HG03175 (cell line): ENCODE data around the gene PIMREG.
"Not testable (repeated sequence)": the region's sequence is repeated elsewhere in the genome, so short reads cannot be mapped to it uniquely, and the experiment has no call there.

Experiments
- ATAC-seq: cut with Tn5 transposase; IDR thresholded peaks from one replicate; pipeline ENCODE4 v1.9.1; 2021; ENCODE audit warnings: mild to moderate bottlenecking, moderate library complexity; ENCODE audit not compliant: unreplicated experiment

The PIMREG gene

DNA sequence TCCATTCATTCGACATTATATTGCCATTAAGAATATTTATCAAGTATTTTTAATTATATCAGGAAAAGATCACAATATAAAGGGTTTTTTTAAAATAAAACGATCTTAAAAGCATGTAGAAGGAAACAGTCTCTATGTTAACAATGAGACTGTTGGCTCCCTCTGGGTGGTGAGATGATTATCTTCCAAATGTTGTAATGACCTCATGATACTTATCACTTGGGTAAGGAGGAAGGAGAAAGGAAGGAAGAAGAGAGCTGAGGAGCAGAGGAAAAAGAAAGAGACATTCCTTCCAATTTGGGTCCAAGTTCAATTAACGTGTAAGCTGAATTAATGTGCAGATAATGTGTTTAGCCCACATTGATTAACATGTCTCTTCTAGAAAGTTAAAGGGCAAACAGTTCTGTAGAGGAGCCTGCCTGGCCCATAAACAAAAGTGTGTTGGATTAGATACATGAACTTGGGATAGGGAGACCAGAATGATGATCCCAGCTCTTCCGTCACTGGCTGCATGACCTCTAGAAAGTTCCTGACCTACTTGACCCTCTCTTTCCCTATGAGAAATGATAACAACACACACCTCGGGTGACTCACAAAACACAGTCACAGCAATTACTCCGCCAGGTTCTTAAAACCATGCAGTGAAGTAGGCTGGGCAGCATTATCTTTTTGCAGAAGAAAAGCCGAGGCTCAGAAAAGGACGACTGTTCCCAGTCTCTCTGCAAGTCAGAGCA lies 32.0 kb downstream of the PIMREG start:
- ATAC-seq = no peak

DNA sequence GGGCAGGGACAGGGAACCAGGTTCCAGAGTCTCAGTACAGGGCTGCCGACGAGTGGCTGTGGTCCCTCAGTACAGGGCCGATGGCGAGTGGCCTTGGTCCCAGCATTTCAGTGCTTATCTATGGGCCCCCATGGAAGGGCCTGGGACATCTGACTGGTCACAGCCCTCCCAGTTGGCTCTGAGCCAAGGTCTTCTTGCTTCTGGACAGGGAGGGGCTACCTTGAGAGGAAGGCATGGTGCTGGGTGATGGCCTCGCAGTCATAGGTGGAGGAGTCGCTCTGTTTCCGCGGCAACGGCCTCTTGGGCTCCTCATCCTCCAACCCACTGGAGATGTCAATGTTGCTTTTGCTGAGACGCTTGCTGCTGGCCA lies 32.5 kb downstream of the PIMREG start:
- ATAC-seq = no peak

DNA sequence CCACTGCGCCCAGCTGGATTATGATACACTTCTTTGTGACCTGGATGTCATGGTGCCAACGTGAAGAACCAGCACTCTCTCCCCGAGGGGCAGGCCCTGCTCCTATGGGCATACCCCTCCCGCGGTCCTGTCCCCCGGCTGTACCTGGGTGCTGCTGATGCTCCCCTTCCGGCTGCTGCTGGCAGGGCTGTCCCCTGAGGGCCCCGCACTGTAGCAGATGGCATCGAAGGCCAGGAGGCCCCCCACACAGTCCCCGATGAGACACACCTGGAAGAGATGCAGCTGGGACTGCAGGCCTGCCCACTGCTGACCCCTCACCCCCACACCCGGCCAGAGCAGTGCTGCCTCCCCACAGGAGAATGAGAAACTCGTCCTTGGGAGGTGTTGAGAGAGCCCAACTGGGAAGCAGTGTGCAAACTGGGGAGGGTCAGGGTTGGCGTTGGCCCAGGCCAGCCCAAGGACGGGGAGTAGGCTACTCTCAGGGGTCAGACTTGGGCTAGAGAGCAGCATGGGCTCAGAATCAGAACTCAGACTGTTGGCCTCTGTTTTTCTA lies 33.7 kb downstream of the PIMREG start:
- ATAC-seq = no peak

DNA sequence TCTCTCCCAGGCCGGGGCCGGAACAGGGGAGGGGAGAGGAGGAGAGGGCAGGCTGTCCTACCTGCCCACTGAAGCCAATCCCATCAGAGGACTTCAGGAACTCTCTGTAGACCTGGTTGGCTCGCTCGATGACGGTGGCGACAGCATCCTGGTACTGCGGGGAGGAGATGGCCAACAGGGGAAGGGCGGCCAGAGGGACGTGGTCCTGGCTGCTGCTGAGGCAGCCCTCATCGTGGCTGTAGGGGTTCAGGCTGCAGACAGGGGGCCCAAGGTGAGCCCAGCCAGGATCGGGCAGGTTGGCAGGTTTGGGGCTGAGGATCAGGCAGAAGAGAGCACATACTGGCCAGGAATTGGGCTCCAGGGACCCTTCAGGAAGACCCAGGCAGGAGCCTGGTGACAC lies 34.2 kb downstream of the PIMREG start:
- ATAC-seq = no peak

DNA sequence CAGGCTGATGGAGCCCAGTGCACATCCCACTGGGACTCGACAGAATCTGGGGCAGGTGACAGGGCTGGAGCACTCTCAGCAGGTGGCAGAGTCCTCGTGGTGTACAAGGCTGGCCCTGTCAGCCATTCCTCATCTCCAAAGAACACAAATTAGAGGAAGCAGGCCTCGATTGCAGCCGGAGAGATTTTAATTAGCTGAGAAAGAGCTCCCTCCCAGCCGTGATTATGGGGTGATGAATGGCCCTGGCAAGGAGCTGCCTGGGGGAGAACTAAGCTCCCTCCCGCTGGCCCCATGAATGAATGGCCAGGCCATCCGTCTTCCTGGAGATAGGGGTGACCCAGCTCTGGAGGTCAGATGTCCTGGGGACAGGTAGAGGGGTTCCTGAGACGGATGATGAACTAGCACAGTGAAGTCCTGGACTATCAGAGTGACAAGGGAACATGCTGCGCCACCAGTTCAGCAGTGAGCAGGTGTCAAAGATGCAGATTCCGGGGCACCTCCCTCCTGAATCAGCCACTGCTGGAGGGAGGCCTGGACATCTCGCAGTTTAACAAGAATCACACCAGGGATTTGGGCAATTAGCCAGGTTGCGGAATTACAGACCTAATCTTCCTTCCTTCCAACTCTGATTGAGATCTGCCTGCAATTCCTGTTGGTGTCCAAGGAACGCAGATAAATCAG lies 35.5 kb downstream of the PIMREG start:
- no peak for ATAC-seq

DNA sequence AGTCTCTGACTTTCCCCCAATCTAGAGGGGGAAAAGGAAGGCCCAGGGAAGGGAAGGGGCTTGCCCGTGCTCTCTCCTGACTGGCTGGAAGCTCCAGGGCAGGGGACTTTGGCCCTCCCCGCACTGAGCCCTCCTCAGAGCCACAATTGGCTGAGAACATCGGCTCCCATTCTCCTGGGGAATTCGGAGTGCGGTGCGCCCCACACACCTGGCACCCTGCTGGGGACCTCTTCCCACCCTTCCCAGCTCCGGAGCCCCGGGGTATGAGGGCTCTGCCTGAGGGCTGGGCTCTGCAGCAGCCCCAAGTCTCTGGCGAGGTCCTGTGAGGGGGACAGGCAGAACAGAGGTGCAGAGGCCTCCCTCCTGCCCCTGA lies 36.0 kb downstream of the PIMREG start:
- no peak for ATAC-seq

DNA sequence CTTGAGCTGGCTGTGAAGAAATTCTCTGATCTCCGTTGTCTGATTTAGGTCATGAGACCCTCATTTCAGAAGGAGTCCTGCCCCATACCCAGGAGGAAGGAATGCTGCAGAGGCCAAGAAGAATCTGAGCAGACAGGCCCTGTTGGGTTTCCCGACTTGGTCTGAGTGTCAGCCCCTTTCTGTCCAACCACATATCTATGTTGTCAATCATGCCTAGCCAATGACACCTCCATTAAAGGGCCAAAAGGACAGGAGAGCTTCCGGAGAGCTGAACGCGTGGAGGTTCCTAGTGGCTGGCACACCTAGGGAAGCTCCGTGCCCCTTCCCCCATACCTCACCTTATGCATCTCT lies 37.8 kb downstream of the PIMREG start:
- no peak for ATAC-seq

DNA sequence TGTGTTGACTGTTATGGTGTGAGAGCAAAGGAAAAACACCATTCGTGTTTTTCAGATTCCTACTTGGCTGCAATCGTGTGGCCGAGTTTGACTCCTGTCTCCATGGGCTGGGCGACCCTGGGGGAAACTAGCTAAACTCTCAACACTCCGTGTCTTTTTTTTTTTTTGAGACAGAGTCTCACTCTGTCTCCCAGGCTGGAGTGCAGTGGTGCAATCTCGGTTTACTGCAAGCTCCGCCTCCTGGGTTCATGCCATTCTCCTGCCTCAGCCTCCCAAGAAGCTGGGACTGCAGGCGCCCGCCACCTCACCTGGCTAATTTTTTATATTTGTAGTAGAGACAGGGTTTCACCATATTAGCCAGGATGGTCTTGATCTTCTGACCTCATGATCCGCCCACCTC lies 38.5 kb downstream of the PIMREG start:
- ATAC-seq = not testable (repeated sequence)

DNA sequence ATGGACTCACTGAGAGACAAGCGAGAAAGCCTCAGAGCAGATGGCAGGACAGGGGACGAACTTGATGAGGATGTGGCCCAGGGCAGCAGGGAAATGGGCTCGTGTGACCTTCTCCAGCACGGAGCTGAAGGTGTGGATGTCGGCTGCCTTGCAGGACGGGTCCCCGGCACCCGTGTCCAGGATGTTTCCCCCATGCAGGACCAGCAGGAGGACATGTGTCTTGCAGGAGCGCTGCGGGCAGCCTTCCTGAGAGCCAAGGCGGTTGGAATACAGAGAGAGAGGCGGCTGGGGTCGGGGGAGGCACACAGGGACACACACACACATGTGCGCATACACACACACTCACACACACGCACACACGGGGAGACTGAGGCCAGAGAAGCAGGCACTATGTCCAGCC lies 39.3 kb downstream of the PIMREG start:
- no peak for ATAC-seq

DNA sequence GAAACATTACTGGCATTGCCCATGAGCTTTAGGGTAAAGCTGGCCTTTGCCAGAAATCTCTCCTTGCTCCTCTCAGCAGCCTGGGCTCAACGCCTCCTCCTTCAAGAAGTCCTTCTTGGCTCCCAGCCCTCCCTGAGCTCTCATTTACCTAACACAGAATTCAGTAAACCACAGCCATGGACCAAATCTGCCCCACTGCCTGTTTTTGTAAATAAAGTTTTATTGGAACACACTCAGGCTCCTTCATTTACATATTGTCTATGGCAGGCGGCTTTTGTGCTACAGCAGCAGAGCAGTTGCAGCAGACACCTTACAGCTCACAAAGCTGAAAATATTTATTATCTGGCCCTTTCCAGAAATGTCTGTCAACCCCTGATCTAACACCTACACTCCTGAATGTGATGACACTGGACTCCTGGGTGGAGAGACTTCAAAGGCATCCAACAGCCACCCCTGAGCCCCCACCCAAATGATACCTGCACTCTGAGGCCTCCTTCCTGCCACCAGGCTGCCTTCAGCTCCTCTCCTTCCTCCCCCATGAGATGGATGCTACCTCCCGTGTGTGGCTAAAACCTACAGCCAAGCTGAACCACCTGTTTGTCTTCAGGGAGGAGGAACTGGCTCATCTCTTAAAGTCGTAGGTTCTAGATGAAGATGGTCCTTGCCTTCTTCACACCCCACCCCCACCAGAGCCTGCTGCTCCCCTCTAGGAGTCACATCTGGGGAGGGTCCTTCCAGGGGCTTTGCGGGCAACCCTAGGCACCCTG lies 41.6 kb downstream of the PIMREG start:
- ATAC-seq = no peak

DNA sequence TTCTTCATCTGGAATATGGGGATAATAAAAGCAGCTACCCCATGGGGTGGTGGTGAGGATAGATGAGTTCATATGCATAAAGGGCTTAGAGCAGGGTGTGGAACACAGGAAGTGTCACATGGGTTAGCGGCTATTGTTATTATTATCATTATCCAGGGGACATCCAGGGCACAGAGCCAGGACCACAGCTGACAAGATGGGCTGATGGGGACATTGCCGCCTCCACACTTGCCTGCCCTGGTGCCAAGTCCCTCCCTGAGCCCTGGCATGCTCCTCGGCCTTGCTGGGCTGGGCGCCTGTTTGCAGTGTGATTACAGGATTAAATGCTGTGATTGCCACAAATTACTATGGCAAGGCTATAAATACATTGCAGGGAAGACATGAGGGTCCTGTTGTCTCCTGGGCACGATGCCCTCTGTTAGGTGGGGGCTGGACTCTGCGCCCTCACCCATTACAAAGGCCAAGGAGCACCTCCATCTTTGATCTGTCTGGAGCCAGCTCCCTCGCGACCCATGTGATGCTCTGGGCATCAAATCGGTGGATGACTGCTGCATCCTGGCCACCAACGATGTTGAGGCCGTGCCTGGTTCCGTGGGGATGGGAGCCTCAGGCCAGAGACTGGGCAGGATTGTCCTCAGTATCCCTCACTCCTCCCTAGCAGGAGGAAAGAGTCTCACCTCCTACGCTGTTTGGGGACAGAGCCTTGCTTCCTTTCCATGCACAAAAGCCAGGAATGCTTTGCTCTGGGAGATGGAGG lies 43.2 kb downstream of the PIMREG start:
- ATAC-seq = no peak

DNA sequence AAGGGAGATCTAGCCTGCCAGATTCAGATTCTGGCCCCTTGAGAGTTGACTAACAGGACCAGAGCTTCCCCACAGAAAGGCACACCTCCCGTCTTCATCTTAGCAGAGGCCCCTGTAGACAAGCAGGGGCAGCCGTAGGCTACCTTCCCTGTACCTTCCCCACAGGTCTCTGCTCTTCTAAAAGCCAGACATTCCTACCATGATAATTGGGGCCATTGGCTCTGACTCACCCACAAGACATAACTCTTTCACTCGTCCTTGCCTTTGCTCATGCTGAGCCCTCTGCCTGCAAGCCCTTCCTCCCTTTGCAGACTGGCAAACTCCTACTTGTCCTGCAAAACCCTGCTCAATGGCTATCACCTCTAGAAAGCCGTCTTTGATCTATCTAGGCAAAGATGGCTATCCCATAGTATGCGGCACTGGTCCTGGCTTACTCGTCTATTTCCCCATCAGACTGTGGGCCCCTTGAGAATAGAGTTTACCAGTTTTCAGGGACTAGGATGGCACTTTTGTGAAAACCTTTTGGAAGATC lies 43.8 kb downstream of the PIMREG start:
- ATAC-seq = no peak

DNA sequence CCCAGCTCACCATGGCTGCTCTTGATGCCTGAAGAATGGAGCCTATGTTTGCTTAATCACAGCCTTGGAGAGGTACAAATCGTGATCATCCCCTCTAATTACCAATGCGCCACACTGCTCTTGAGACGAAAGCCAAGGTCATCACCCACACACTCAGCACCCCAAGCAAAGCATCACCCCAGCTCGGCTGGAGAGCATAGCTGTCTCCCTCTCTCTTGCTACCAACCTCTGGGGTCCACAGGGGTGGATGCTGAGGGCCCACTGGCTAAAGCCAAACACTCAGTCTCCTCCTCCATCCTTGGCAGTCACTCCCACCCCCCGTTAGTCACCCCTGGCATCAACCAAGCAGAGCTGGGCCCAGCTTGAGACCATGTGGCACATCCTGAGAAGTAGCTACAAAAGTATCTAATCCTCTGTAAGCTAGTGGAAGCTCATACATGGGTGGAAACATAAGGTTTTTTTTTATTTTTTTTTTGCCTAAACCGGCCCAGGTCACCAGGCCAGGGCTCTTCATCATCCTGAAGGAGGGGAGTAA lies 44.8 kb downstream of the PIMREG start:
- ATAC-seq = no peak

DNA sequence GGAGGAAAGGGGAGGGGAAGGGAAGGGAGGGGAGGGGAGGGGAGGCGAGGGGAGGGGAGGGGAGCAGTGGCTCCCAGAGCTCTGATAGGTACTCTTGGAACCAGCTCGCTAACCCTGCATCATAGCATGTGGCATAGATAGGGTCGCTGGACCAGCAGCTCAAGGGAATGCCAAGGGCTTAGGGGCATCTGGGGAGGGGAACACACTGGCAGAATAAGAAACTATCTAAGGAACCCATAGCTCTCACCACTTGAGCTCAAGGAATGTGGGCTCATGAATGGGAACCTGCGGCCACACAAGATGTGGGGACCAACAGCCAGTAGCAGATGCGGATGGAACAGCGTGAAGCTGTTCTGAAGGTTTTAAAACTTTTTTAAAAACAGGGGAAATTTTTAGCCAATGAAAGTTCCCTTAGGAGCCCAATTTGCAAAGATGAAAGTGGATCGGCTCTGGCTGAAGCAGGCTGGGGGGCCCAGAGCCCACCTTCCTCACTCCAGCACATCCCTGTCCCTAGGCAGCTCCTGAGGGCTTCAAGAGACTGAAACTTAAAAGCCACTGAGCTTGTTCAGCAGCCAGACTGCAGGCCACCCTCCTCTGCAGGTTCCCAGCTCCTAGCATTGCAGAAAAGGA lies 46.9 kb downstream of the PIMREG start:
- ATAC-seq = no peak

DNA sequence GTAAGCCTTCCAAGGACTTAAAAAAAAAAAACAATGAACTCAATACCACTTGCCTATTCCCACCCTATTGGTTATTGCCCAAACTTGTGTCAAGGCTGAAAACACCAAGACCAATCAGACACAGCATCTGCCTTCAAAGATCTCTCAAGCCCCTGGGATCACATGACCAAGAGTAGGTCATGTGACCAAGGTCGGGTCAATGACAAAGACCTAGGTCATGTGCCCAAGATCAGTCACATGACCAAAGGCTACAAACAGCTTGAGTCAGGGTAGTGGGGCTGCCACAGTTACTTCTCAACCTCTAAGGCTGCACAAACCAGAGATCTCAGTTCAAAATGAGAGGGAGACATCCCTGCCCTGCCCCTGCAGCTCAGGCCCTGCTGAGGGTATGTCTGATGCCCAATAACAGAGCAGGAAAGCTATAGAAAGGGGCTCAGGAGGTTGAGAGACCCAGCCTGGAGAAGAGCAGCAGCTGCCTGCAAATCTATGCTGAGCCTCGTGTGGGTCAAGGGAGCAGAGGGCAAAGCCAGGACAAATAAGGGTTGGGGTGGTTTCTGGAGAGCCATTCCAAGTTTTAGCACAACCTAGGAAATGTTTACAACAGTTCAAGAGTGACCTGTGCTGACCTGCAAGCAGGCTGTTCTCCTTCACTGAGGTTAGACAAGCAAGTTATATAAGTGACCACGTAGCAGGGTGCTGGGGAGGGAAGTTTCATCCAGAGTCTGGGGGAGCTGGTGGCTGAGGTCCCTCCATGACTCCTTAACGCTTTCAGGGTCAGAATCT lies 48.8 kb downstream of the PIMREG start:
- no peak for ATAC-seq

DNA sequence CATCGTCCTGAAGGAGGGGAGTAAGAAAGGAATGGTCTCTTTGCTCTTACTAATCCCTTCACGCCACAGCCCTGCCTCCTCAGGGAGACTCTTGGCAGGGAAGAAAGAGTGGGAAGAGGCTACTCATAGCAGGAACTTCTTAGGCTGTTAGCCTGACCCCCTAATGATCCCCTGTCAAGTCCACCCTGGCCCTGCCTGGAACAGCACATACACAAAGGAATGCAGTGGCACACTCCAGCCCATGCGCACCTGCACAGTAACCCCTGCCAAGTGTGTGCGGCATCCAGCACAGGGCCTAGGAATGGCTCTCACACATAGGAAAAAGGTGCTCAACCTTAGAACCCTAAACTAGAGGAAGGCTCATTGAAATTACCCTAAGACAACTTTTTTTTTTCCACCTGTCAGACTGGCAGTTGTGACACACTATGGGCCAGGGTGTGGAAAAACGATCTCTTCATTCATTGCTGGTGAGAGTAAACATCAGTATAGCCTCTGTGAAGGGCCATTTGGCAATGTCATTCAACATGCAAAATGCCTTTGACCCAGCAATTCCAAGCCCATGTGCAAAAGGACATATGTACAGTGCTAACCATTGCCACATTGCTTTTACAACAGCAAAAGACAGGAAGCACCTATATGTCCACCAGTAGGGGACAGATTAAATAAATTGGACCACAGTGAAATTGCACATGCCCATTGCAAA lies 50.1 kb downstream of the PIMREG start:
- ATAC-seq = no peak

DNA sequence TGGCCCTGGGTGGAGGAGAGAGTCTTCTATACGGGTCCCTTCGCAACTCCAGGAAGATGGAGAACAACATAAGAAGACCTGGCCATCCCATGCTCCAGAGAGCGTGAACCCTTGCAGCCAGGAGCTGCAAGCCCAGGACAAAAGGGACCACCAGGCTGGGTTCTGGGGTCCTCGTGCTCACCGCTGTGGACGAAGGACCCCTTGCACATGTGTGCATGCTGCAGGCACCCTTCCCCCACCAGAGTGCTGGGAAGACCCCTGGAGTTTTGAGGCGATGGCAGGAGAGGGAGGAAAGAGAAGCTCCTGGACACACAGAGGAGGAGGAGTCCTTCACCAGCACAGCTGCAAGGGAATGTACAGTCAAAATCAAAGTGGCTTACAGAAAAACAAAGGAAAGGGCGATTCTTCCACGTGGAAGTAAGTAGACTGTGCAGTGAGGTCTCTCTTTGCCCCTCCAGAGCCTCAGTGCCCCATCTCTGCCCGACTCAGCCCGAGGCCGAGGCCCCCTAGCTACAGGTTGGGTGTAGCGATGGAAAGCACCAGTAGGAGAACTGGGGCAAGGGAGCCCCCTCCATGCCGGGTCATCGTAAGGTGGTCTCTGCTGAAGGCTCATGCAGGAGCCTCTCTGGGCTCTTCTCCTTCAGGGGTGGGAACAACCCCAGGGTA lies 51.3 kb downstream of the PIMREG start:
- ATAC-seq = no peak

DNA sequence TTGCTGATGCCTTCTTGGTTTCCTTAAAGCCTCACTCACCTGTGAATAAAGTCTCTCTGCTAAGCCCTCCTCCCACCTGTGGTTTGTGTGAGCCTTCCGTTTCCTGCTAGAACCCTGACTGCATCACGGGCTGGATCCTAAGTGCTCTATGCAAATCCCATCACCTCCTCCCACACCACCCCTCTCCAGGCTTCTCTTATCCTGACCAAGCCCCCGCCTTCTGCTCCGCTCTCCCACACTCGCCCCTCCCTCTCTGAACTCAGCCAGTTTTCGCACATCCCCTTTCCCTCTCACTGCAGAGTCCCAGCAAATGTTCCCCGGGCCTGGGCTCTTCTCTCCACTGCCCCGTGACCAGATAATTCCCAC lies 51.8 kb downstream of the PIMREG start:
- ATAC-seq = no peak
